Left hindlimb (tissue), 1 donor: Measurements from ENCODE around the gene COPE.
"Not testable (repeated sequence)": the region's sequence is repeated elsewhere in the genome, so short reads cannot be mapped to it uniquely, and the experiment has no call there.

ENCODE experiments used
- DNase-seq: peaks from one replicate; pipeline ENCODE4 v3.0.0-alpha.2; 2018

The COPE gene

GRCh38 chr19:18905513-18906236 lies 13.5 kb downstream of the COPE start:
- DNase-seq, result no peak

GRCh38 chr19:18905058-18905456 lies 14.1 kb downstream of the COPE start:
- DNase-seq, result no peak

DNA sequence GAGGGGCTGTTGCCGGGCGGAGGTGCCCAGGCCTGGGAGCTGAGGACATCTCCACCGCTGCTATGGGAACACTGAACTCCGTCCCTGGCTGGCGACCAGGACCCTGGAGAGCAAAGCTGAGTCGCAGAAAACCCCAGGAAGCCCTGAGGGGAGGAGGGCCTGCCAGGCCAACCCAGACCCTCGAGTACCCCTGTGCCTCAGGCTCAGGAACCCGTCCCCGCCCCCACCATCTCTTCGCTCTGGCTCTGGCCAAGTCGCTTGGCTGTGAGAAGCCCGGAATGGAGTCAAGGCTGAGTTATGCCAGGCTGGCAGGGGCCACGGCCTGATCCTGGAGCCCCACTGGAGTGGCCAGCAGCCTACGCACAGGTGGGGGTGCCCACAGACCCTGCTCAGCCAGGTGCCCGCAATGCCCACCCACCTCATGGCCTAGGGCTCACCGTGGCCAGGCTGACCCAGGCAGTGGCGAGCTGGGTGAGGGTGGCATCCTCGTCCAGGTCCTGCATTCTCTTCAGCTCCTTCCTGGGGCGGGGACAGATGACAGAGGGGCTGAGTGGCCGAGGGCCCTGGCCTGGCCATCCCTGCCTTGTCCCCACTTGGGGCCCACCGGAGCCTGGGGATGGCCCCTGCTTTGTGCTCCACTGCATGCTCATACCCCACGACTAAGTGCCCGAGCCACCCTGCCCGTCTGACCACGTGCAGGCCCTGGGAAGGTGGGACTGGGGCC lies 14.7 kb downstream of the COPE start:
- DNase-seq, result no peak

DNA sequence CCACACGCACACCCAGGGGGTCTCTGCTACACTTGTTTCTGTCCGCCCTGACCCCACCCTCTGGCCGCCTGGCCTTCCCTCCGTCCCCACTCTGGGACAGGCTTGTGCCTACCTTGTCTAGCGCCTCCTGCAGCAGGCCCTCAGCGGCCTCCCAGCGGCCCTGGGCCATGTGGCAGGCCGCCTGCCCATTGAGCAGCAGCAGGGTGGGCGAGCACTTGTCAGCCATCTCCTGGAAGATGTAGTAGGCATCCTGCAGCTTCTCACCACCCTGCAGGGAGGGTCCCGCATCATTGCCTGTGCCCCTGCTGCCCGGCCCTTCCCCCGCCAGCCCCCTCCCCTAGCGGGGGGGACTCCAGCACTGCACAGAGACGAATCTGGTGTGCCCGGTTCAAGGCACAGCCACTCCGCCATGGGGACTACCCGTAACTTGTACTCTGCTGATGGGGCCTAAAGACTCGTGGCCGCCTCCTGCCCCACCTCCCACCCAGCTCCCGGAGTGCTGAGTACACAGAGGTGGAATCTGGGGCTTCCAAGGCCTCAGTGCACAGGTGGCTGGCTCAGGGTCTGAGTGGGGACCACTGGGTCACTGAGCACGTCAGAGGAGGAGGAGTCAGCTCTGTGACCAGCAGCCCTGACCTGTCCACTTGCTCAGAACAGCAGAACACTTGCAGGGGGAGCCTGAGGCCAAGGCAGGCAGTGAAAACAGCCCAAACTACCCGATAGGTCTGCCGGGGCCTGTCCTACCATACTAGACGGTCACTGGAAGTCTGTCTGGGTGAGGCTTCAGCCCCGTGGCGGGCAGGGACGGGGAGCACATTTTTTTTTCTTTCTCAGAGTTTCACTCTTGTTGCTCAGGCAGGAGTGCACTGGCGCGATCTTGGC lies 15.8 kb downstream of the COPE start:
- no peak for DNase-seq

GRCh38 chr19:18902519-18902918 lies 16.7 kb downstream of the COPE start:
- not testable (repeated sequence) for DNase-seq

DNA sequence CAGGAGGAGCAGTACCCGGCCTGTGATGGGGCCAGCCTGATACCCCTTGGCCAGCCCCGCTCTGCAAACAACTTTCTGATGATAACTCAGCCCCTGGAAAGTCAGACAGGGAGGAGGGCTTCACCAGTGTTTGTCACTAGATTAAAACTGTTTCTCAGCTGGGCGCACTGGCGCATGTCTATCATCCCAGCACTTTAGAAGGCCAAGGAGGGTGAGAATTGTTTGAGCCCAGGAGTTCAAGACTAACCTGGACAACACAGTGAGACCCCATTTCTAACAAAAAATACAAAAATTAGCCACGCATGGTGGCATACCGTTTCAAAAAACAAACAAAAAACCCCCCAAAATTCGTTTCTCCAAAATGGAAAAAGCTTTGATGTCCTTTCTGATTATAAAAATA lies 17.7 kb downstream of the COPE start:
- DNase-seq, result no peak

DNA sequence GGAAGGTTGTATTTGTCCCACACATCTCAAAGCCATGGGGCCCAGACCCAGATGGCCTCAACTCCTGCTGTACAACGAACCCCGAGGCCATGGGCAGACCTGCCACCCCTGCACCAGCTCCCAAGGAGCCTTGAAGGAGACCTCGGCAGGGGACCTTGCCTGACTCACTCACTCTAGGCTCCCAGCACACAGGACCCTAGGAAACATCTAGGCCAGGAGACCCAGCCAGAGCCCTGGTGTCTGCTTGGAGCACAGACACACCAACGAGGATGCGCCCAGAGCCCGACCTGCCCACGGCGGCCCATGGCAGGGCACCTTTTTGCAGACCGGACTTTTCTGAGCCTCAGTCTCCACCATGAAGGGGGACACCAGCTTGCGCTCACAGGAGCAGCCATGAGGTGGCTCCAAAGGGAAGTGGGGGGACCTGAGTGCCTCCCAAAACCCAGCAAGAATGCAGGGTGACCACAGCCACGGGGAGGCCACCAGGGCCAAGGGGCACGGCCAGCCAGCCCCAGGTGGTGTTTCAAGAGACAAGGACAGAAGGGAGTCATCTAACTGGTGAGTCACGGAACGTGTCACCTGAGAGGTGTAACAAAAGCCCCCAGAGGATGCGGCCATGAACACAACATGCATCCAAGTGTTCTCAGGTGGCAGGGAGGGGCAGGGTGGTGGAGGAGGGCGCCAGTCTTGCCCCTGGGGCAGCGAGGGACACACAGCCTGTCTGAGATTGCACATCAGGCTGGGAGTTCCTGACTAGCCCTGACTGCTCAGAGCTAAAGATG lies 18.3 kb downstream of the COPE start:
- DNase-seq, result no peak

DNA sequence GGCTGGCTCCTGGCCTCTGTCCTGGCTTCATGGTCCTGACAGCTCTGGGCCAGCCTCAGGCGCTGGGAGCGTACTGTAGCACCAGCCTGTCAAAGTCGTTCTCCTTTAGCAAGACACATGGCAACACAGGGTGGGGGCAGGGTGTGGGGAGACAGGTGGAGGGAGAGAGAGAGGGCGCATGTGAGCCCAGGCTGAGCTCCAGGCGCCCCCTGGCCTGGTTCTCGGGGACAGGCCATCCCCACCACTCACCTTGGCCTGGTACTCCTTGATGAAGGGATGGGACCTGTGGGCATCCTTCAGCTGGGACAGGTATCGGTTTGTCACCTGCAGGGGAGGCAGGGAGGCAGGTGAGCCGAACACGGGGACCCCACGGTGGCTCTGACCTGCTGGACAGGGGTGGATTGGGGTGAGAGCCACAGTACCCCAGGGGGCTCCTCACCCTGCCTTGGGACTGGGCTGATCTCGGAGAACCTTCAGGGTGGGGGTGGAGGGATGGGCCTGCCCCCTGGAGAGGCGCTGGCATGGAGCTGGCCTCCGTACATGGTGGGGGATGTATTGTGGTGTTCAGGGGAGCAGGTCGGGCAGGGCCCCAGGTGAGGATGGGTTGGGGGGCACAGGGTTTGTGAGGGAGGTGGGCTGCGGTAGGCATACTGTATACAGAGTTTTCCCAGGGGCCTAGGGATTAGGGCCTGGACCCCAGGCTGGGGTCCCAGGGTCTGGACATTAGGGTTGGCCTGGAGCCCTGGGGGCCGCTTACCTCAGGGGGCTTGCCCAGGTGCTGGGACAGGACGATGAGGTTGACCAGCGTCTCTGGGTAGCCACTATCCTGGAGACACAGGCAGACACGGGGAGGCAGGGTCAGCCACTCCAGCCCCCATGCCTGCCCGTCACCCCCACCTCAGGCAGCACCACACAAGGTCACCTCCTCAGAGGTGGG lies 19.3 kb downstream of the COPE start:
- no peak for DNase-seq

DNA sequence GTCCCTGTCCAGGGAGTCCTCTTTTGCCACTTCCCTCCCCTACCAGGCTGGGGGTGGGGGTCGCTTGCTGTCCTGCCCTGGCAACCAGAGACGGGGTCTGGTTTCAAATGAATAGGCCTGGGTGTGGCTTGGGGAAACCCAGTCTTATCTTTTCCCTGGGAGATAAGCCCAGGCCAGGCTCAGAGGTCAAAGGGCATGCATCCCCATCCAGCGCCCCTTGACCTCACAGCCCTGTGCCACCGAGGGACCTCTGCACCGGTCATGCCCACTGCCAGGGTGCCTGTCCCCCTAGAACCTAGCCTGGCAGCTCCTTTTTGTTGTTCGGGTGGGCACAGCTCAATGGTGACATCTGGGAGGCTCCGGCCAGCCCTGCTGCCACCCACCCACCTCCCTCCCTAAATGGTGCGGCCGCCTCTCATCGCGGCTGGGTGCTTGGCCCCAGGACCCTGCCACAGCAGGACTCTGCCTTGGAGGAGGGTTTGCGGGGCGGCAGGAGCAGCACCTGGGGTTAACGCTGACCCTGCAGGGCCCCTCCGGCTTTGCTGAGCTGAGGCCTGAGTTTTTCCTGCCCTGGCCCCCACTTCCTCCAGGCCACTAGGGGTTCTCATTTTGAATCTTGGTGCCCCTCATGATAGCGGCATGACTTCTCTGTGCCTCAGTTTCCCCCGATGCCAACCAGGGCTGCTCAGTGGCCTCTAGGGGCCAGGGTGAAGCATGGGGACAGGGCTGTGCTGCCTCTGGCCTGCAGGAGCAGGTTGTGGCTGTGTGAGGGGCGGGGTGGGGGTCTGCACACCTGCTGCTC lies 20.4 kb downstream of the COPE start:
- DNase-seq, result no peak

- DNase-seq, result no peak
Observed at GRCh38 chr19:18898081-18898606, 21.0 kb downstream of the COPE start.

GRCh38 chr19:18897094-18898029 lies 21.8 kb downstream of the COPE start:
- DNase-seq, result no peak

DNA sequence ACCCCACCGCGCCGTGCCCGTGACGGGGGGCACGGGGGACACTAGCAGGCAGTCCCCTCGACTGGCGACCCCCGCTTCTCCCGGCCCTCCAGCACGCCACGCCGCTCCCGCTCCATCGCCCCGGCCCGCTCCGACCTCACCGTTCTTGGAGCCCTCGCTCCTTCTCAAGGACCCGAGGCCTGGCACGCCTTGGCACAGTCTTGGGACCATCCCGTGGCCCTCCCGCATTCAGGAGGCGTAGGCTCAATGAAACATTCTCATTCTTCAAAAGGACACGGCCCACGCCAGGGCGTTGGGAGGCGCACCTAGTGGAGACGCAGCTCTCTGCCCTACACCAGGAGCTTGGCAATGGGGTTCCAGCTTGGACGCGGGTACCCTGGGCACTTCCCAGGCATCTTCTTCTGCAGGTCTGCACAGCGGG lies 22.8 kb downstream of the COPE start:
- no peak for DNase-seq

GRCh38 chr19:18895824-18896341 lies 23.3 kb downstream of the COPE start, which contains the start of gene CERS1:
CERS1 (minus strand) TSS chr19:18896158; CDS start chr19:18896072, 86 bp downstream.
- DNase-seq, result no peak

GRCh38 chr19:18895038-18895823 lies 24.0 kb downstream of the COPE start:
- DNase-seq, result peak; percentile 66

DNA sequence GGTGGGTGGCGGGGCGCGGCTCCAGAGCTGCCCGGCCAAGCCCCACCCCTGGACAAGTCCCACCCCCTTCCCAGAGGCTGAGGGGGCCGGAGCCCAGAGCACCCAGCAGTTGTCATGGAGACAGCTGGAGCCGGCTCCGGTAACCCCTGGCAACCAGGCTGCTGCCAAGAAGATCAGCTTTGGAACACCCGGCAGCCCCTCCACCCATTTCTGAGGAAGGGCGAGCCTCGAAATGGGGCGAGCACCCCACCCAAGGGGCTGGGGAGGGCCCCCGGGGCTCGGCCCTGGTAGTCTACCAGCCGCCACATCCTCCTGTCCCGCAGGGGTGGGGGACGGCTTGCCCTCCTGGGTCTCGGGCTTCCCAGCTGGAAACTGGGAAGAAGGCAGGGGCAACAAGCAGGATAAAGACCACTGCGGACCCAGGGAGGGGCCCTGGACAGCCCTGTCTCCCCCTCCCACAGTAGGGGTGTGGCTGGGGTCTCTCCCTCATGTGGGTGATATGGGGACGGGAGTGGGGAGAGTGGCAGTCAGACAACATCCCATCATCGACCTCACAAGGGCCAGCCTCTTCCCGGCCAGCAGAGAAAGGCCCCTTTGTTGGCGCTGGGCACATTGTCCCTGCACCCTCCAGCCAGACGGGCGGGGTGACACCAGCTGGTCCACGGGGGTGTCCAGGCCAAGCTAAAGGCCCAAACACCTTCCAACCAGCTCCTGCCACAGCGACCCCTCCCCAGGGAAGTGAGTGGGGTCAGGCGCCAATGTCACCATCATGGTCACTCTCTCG lies 24.7 kb downstream of the COPE start:
- DNase-seq, result peak; percentile 88

DNA sequence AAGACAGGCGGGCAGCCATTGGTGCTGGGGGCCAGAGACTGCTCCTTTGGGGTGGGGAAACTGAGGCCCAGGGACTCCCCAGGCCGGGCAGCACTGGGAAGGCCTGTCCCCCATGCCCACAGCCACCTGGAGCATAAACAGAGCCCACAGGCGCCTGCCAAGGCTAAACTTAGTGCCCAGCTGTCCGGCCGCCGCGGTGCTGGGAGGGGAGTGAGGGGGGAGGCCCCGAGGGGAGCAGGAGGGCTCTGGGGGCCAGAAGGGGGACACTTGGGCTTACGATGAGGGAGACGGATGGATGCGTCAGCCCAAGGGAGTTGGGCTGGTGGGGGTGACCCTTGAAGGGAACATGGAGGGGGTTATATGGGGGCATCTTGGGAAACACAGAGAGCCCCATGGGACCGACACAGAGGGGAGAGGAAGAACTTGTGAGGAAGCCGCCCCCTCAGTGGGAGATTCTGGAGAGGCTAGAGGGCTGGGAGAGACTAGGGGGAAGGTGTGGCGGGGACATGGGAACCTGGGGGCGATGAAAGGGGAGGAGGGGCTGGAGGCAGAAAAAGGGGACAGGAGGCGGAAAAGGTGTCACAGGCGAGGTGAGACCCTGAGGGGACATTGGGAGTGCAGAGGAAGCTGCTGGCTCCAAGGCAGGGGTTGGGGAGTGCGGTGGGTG lies 25.5 kb downstream of the COPE start:
- no peak for DNase-seq
